Activated CD4-positive, alpha-beta T cell treated with anti-CD3 and anti-CD28 coated beads, Interleukin-2, Interleukin-6, amounts not matched to agents 100 ng/mL and 50 ng/mL, durations not matched to agents 16 hours and 8 hours (primary cell): ENCODE data around the gene UROC1.

Source experiments
- DNase-seq: peaks from one replicate; pipeline ENCODE4 v3.0.0-alpha.2; 2020

UROC1 gene

GRCh38 chr3:126529585-126530170, 12.1 kb upstream of the UROC1 start:
- no peak for DNase-seq

- DNase-seq, result no peak
Measured at GRCh38 chr3:126528800-126529541, 11.4 kb upstream of the UROC1 start.

- no peak for DNase-seq
Measured at GRCh38 chr3:126528419-126528799, 10.8 kb upstream of the UROC1 start.

GRCh38 chr3:126527455-126528211, 10.1 kb upstream of the UROC1 start:
- no peak for DNase-seq

GRCh38 chr3:126527006-126527405, 9.4 kb upstream of the UROC1 start:
- no peak for DNase-seq

- DNase-seq, result no peak
Measured at GRCh38 chr3:126526668-126527005, 9.1 kb upstream of the UROC1 start.

- DNase-seq, result no peak
Measured at GRCh38 chr3:126525853-126526667, 8.5 kb upstream of the UROC1 start.

- DNase-seq, result no peak
Measured at GRCh38 chr3:126525091-126525852, 7.7 kb upstream of the UROC1 start.

GRCh38 chr3:126524429-126524988, 6.9 kb upstream of the UROC1 start:
- DNase-seq, result no peak

GRCh38 chr3:126523745-126524428, 6.3 kb upstream of the UROC1 start, which contains the start of gene CHST13:
Gene CHST13 (plus strand): TSS chr3:126524155. CDS start chr3:126524333, 178 bp downstream.
- no peak for DNase-seq

GRCh38 chr3:126522363-126522788, 4.8 kb upstream of the UROC1 start:
- peak; percentile 49 for DNase-seq

- no peak for DNase-seq
Measured at GRCh38 chr3:126521122-126521891, 3.7 kb upstream of the UROC1 start.

- no peak for DNase-seq
Measured at GRCh38 chr3:126519506-126520455, 2.2 kb upstream of the UROC1 start.

- no peak for DNase-seq
Measured at GRCh38 chr3:126518779-126519177, 1.2 kb upstream of the UROC1 start.

GRCh38 chr3:126517986-126518778, 609 bp upstream of the UROC1 start:
- DNase-seq, result no peak

GRCh38 chr3:126516936-126517290, 660 bp downstream of the UROC1 start:
- DNase-seq, result no peak

- DNase-seq, result no peak
Measured at GRCh38 chr3:126516152-126516935, 1.2 kb downstream of the UROC1 start.
